ENCODE data around the gene COL25A1.
A peak's percentile ranks its signal among the peaks of the same experiment; 100 is the strongest.
"Not testable (repeated sequence)": the region's sequence is repeated elsewhere in the genome, so short reads cannot be mapped to it uniquely, and the experiment has no call there.

The COL25A1 gene

DNA sequence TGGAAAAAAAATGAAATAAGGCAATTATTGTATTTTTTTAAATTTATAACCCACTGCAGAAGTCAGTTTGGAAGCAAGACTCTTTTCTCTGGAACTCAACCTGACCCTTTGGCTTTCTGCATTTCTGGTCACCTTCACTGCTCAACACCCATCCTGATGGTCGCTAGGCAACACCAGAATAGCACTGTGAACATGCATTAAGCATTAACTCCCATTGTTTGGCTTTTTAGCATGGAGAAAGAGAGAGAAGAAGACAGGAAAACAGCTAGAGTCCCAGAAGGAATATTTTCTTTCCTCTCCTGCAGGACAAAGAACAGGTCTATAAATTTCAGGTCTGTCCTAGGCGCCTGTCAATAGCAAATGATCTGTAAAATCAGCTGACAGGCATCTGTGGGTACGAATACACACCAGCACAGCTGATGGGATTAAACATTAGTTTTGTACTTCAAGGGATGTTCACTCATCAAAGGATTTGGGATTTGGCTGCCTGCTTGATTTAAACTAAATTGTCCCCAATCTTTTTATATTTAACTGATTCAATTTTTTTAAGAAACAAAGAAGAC lies 402.4 kb downstream of the COL25A1 start:
- no peak for FAIRE-seq

DNA sequence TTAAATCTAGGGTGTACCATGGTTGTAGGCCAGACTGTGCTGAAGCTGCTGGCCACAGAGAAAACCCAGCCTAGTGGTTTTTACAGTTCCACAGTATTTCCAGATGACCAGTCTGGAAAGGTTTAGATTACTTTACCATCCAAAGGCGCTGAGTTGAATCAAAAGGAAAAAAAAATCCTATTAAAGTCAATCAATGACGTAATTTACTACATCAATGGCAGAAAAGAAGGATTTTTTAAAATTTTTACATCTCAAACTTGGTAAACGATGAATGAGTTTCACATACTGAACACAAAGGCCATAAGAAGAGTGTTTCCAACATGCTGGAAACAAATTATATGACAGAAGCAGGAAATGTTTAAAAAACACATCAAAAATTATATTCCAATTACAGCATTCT lies 409.0 kb downstream of the COL25A1 start:
- no peak for FAIRE-seq

DNA sequence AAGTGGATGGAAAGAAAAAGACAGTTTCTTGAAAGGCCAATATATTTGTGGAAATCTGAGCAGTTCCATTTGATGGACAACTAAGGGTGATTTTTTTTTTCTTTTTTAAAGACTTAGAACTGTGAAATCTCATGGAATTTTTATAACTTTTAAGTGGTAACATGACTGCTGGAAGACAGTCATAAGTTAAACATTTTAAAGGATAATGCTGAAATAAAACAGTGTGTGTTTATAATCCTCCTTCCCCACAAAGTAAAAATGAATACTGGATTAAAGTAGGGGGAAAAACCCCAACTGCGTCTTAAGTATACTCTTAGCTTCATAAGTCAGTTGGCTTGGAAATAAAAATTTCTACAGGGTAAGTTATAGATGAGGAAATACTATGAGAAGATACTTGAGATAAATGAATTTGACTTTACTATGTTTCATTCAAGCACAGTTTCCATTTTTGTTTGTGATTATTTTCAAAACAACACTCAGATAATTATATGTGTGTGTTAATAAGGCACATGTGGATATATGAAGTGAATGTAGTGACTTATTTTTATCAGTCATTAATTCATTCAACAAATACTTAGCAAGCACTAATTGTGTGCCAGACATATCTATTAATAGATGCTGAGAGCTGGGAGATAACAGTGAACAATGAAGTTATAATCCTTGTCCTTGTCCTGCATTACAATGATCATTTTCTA lies 410.4 kb downstream of the COL25A1 start:
- FAIRE-seq: no peak

DNA sequence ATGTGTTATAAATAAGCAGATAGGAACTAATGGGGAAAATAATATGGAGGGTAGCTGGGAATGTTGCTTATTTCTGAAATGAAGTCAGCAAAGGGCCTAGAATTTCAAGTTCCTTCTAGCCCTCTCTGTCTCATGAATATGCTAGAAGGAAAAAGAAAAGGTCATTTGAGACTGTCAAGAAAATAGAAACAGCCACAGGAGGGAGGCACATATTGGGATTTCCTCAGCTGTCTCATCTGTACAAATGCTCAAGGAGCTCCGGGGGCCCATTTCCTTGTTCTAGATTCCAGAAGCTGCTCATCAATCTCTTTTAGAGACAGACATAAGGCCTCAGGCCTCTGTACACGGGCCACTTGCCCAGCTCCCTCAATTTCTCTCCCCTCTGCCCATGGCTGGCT lies 412.0 kb downstream of the COL25A1 start:
- no peak for FAIRE-seq

DNA sequence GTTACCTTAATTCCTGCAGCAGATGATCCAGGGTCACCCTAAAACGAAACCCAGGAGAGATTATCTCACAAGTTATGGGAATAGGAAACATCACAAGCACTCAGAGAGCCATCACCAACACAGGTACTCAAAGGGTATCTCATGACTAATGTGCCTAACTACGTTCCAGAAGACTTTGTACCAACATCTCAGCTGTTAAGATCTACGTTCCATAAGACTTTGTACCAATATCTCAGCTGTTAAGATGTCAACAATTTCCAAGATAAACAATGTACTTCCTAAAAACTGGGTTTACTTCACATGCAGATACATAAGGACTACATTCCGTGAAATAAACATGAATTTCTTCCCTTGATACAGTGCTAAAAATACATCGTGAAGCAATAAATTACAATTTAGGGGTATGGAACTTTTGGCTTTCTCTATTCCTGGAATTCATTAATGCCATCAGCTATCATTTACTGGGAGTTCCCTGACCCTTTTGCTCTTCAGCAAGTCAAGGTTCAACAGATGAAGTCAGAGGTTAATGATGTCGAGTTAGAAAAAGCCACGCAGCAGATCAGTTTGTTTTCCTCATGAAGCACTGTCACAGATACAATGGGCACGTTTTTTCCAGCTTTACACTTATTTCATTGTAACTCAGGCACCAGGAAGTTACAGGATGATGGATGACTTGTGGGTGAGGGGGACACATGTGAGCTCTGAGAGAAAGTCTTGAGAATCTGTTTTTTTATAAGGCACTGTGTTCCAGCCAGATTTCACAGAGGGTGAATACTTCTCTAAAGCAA lies 412.6 kb downstream of the COL25A1 start:
- no peak for FAIRE-seq

DNA sequence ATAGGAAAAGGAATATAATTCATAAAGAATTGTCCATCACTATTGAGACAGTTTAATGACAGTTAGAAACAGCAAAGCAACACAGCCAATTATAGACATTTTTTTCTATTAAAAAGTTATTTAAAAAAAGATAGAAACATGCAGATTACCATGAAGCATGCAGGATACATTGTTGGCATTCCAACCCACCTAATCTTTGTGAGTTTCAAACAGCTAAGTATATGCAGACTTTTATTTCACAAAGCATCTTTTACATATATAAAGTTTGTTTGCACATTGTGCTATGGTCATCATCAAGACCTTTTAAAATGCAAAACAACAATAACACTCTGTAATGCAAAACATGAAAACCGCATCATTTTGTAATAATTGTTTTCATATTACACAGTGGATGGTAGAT lies 413.7 kb downstream of the COL25A1 start:
- no peak for FAIRE-seq

DNA sequence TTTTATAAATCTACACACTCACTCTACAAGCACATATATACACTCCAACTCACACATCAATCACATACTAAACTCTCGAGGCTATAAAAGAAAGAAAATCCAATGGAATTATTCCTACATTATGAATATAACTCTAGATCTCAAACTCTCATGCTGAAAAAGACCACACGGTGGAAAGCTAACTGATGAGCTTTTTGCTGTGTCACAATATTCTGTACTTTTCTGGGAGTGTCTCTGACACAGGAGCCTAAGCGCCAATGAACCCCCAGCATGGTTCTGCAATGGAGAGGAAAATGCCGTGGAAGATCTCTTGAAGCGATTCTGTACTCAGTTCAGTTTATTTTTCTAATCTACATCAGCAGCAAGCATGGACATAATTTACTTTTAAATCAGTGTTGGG lies 415.4 kb downstream of the COL25A1 start:
- no peak for FAIRE-seq

DNA sequence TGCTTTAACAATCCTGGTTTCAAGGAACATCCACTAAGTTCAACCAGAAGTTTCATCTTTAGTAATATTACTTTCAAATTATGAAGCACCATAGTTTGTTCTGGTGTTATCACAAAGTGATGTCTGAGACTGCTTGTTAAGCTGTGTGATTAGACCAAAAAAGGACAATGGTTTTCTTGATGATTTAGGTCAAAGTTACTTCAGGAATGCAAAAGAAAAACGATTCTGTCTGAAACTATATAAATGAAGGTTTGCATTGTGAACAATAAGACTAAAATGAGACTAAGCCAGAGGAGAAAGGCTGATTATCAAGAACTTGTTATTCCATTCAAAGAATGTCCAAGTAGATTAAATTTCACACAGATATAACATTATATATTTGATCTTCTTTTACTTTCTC lies 417.2 kb downstream of the COL25A1 start:
- no peak for FAIRE-seq

DNA sequence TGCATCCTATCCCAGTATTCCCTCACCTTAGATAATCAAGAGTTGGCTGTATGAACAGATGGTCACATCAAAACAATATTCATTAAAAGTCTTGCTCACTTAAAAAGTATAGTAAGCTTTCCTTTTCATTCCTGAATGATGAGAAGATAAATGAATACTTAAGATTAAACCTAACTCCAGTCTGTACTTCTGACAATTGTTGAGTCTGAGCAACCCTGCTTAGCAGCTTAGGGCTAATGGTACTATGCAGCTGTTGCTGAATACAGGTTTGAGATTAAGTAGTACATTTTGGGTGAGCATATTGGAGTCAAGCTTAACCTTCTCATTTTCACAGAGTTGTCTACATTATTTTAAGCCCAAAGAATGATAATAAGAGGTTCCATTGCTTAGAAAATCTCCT lies 417.9 kb downstream of the COL25A1 start:
- FAIRE-seq: no peak

DNA sequence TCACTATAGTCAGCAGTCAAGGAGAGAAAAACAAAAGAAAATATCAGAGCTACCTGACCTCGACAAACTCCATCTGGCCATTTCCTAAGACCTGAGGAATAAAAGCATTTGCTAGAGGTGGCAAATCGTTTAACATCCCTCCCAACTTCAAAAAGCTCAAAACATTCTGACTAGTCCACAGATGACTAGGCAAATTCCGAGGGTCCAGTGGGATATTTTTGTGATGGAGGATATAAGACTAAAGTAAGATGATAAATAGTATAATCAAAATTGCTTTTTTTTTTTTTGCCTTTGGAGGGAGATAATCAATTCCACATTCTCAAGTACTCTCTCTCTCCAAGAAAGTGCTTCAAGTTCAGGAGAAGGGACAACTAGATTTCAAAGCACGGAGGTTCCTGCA lies 420.5 kb downstream of the COL25A1 start:
- FAIRE-seq: no peak

DNA sequence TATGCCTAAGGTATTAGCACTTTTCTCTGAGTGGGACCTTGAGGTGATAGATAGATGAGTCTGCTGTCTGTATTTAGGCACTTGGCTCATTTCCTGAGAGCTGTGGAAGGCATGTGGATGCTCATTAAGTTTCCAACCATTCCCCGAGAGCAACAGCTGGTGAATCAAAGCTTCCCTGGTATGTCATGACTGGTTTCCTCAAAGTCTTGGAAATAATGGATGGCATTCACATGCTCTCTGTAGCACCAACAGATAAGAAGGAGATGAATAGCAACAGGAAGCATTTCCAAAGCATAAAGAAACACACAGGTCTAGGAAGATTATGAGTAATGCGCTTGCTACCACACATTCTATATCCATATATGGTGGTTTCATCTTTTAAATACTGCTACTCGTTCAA lies 421.3 kb downstream of the COL25A1 start:
- FAIRE-seq: no peak

DNA sequence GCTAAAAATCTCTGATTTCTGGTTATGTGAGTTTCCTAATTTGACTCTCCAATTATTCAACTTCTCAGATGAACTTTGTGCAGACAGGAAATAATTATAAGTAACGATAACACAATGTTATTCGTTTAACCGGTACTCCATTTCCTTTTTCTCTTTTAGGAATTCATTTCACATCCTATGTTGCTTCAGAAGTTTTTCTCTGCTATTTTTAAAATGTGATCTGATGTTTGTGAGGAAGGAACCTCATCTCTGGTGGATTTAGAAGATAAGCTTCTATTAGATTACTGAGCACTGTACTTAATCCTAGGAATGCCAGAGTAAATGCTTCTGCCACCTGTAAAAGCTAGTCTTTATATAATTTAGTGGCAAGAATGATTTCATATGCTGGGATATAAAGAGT lies 423.7 kb downstream of the COL25A1 start:
- no peak for FAIRE-seq

DNA sequence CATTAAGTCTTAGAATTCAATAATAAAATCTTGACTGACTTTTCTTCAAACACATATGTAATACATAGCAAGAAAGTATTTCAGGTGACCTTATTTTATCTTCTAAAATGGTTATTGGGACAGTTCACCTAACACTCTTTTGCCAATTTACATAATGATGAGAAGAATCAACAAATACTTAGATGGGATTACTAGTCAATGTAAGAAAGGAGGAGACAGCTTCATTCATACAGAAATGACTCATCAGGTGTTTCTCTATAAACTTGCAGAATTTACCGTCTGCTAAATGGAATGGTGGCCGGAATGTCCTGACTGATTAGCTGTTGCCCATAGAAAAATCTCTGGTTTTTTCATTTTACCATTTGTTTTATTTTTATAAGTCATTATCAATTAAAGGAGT lies 424.6 kb downstream of the COL25A1 start:
- FAIRE-seq: no peak

DNA sequence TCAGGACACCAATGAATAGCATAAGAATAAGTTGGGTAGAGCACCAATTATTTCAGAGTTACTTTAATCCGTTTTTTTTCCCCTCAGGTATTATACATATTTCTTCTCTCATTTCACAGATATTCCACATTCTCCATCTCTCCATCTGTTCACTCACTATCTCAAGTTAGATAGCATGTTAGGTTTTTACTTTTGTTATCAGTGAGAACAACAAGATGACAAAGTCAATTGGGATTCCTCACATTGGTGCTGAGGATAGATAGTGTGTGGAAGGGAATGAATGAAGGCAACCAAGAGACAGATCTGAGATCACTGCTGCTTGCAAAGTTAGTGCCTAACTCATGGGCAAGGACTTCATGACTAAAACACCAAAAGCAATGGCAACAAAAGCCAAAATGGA lies 427.7 kb downstream of the COL25A1 start:
- no peak for FAIRE-seq

DNA sequence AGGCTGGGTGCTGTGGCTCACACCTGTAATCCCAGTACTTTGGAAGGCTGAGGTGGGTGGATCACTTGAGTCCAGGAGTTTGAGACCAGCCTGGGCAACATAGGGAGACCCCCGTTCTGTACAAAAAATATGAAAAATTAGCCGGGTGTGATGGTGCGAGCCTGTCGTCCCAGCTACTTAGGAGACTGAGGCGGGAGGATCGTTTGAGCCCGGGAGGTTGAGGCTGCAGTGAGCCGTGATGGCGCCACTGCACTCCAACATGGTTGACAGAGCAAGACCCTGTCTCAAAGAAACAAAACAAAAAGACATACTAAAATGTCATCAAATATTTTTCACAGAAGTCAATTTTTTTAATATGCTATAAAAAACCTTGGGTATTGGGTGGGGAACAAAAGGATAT lies 432.5 kb downstream of the COL25A1 start:
- not testable (repeated sequence) for FAIRE-seq

DNA sequence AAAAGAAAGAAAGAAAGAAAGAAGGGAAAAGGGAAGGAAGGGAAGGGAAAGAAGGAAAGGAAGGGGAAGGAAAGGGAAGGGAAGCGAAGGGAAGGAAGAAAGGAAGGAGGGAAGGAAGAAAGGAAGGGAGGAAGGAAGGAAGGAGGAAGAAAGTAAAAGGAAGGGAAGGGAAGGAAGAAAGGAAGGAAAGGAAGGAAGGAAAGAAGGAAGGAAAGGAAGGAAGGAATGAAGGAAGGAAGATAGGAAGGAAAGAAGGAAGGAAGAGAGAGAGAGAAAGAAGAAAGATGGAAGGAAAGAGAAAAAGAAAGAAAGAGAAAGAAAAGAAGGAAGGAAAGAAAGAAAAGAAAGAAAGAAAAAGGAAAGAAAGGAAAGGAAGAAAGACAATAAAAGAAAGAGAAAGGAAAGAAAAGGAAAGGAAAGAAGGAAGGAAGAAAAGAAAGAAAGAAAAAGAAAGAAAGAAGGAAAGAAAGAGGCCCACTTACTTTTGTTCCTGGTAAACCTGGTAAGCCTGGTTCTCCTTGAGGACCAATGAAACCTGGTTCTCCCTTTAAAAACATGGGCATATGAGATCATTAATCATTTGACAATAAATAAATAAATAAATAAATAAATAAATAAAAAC lies 433.7 kb downstream of the COL25A1 start:
- no peak for FAIRE-seq

DNA sequence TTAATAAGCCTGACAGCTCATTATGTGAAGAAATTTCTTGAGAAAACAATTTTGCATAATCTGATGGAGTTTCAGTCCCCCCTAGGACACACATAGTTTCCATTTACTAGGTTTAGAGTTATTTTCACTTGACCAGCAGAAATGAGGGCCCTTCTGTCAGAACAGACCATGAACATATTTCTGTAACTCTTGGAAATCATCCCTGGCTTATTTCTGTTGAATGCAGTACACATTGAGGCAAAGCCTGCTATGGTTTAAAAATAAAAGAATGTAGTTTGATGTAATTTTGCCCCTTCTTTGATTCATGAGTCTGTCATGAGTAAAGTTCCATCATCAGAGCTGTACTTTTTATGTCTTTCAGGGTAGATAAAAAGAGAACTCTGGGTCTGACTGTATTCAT lies 435.0 kb downstream of the COL25A1 start:
- FAIRE-seq: no peak

DNA sequence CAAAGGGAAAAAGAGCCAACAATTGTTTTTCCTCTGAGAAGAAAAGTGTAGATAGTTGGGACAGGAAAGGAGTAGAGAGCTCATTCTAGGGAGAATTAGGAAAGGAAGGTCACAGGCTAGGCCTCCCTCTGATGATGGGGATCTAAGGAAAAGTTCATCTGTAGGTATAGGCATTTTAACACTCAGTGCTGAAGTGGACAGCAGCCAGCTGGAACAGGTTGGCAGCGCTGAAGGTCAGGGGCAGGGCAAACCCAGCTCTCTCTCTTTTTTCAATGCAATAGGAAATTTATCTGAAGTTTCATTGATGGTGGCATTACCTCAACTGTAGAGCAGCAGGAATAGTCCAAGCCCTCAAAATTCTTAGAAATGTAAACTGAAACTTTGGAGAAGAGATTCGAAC lies 441.1 kb downstream of the COL25A1 start:
- no peak for FAIRE-seq

DNA sequence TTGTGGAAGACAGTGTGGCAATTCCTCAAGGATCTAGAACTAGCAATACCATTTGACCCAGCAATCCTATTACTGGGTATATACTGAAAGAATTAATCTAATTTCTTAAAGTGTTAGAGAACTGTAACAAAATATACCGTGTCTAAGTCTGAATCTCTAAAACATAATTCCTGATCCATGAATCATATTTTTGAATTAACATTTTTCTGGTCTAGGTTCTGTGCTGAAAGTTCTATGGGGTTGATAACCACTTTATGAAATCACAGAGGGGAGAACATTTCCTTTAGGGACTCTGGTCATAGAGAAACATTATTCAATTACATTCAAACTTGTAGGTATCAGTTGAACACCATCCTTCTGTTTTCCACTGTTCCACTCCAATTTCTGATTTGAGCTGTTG lies 447.7 kb downstream of the COL25A1 start:
- no peak for FAIRE-seq

DNA sequence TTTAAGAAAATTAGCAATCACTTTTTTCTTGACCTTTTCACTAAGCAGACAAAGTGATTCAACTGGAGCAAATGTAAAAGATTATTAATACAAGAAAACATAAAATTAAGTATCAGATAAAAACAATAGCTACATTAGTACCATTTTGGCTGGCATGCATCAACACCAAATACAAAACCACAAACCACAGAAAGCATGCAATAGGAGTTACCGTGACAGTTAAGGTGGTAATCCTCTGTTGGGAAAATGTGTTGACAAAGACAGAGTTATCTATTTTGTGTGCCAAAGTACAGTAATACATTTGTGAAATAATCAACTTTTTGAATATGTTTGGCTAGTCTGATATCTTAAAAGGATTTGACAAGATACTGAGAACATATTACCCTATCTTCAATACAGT lies 449.8 kb downstream of the COL25A1 start:
- FAIRE-seq: no peak

DNA sequence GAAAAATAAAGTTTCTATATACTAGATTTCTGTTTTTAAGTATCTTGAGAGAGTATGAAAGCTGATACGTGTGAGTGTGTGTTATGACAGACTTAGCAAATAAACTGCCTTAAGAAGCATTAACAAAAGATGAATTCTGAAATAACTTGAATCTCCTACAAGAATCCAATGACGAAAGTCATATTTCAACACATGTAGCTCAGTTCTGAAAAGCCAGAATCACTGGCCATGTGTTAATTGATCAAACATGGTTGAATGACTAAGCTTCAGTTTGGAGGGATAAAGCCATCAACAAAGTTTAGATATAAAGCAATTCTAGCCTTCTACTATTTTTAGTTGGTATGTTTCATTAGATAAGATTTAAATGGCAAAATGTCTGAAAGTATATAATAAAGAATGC lies 451.1 kb downstream of the COL25A1 start:
- peak; percentile 14 for FAIRE-seq

DNA sequence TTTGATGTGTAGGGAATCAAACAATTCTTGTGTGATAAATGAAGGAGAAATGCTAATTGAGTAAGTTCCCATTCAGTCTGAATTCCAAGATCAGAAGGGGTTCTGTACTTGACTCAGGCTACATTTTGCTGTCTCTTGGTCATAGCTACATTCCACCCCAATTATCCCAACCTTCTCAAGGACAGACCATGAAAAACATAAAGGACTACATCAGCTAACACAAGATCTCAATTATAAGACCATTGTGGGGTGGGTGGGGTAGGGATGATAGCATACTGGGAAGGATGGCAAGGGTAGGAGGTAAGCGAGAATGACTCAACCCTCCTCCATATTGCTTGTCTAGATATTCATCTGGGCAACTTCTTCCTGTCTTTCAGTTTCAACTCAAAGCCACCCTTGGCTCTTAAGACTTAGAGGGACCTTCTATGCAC lies 452.2 kb downstream of the COL25A1 start:
- no peak for FAIRE-seq

DNA sequence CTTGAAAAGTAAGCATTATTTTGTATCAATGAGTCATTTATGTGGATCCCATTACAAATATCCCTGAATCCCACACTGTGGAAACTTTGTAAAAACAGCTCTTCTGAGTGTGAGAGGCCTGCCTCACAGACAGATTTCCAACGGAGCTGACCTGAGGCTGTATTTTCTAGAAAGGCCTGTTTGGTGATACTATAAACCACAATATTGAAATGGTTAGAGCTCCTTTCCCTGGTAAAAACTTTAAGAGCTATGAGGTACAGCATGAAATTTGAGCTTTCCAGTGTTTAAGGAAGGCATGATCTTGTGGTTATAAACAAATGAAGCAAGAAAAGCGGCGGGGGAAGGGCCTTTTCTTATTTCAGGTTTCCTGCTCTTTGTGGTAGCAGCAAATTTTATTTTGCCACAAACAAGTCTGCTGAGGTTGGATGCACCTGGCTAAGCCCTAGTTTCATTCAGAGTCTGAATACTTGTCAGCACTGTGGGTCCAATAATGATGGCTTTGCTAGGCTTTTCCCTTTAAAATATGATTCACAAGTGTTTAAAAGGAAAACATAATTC lies 452.8 kb downstream of the COL25A1 start:
- no peak for FAIRE-seq
